ENCODE data around the gene C10orf120.

Gene C10orf120

GRCh38 chr10:122721111-122721510 lies 21.5 kb upstream of the C10orf120 start:
- Histone ChIP-seq H3K9ac (ENCODE audit: low read length) (no peak overlapping the region), H3K4me1 (ENCODE audit: control insufficient read depth, insufficient read depth, low read length) (no peaks in the 10 kb centered on the region), H3K4me3 (ENCODE audit: low read length) (no peak overlapping the region), H3K27me3 (ENCODE audit: control insufficient read depth, insufficient read depth, low read length) (no peaks in the 10 kb centered on the region), H3K27ac (ENCODE audit: low read depth, low read length) (no peak overlapping the region), H3K36me3 (ENCODE audit: control insufficient read depth, insufficient read depth, low read length) (no peaks in the 10 kb centered on the region)

DNA sequence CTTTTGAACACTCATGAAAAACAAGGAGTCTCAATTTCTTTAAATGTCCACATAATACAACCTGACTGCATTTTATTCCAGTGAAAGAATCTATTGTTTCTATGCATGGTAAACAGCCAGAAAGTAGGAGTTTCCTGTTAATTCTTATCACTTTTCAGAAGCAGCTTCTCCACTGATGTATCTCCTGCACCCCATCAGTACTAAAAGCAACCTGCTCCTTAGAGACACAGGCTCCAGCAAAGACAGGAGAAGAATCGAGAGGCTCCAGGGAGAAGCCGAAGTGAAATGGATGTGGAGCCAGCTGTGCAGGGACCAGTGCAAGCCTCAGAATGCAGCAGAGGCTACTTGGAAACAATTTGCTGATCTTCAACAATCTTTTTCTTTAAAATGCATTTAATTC lies 16.4 kb upstream of the C10orf120 start:
- Histone ChIP-seq H3K36me3 (ENCODE audit: control insufficient read depth, insufficient read depth, low read length) (no peaks in the 10 kb centered on the region), H3K9ac (ENCODE audit: low read length) (no peak overlapping the region), H3K27ac (ENCODE audit: low read depth, low read length) (no peak overlapping the region), H3K4me1 (ENCODE audit: control insufficient read depth, insufficient read depth, low read length) (no peaks in the 10 kb centered on the region), H3K27me3 (ENCODE audit: control insufficient read depth, insufficient read depth, low read length) (no peaks in the 10 kb centered on the region), H3K4me3 (ENCODE audit: low read length) (no peak overlapping the region)

- H3K4me3 ChIP-seq (ENCODE audit: low read length), result no peak overlapping the region
These were observed 15.9 kb upstream of the C10orf120 start for GRCh38 chr10:122715576-122715975.

DNA sequence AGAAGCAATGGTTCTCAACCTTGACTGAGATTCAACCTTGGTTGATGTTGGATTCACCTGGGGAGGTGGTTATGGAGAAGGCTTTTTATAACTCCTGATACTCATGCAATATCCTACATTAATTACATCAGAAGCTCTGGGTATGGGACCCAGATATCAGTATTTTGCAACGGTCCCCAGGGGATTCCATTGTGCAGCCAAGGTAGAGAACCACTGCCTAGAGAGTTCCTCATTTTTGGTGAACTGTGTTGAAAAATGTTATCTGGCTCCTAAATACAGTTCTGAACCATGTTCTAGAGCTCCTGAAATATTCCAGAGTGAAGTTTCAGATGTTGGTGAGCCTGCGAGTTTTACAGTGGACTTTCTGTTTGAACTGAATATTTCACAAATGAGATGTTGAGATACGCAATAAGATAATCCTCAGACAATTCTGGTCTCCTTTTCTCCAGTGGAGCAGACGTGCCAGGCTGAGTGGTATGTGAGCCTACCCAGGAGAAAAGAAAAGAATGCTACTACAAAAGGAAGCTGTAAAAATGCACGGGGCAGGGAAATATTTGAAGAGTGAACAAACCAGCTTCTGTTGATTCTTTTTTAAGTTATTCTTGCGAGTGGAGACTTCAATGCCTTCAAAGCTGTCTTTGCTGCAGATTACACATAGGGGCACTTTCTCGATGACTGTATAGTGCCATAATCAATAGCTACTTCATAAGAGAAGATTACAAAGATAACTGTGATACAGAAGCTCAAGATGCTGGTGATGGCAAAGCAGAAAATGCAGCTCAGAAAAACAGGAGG lies 13.6 kb upstream of the C10orf120 start:
- no peak overlapping the region for H3K27ac ChIP-seq (ENCODE audit: low read depth, low read length)
- H3K36me3 ChIP-seq (ENCODE audit: control insufficient read depth, insufficient read depth, low read length), result no peaks in the 10 kb centered on the region
- no peak overlapping the region for H3K9ac ChIP-seq (ENCODE audit: low read length)
- H3K4me1 ChIP-seq (ENCODE audit: control insufficient read depth, insufficient read depth, low read length), result no peaks in the 10 kb centered on the region
- no peak overlapping the region for H3K4me3 ChIP-seq (ENCODE audit: low read length)
- no peaks in the 10 kb centered on the region for H3K27me3 ChIP-seq (ENCODE audit: control insufficient read depth, insufficient read depth, low read length)

More at GRCh38 chr10:122715576-122715975, 15.9 kb upstream of the C10orf120 start:
- Histone ChIP-seq H3K4me1 (ENCODE audit: control insufficient read depth, insufficient read depth, low read length) (no peaks in the 10 kb centered on the region), H3K36me3 (ENCODE audit: control insufficient read depth, insufficient read depth, low read length) (no peaks in the 10 kb centered on the region), H3K27ac (ENCODE audit: low read depth, low read length) (no peak overlapping the region), H3K9ac (ENCODE audit: low read length) (no peak overlapping the region), H3K27me3 (ENCODE audit: control insufficient read depth, insufficient read depth, low read length) (no peaks in the 10 kb centered on the region)

DNA sequence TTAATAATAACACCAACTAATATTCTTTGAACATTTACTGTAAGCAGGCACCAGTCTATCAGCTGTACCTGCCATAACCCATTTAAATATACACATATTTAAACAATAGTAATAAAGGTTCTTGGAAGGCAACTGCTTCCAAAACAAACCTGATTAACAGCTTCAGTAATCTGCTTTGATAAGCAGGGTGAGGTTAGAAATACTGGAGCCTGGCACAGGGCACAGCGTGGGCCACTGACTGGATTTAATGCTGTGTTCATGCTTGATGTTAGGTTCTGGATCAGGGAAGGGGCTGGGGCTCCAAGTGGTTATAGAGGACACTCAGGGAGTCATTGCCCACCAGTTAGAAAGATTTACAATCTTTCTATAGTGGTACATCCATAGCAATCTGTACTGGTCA lies 10.9 kb upstream of the C10orf120 start:
- H3K36me3 ChIP-seq (ENCODE audit: control insufficient read depth, insufficient read depth, low read length), result no peaks in the 10 kb centered on the region
- H3K27me3 ChIP-seq (ENCODE audit: control insufficient read depth, insufficient read depth, low read length), result no peaks in the 10 kb centered on the region
- H3K27ac ChIP-seq (ENCODE audit: low read depth, low read length), result no peak overlapping the region
- no peak overlapping the region for H3K4me3 ChIP-seq (ENCODE audit: low read length)
- no peaks in the 10 kb centered on the region for H3K4me1 ChIP-seq (ENCODE audit: control insufficient read depth, insufficient read depth, low read length)
- no peak overlapping the region for H3K9ac ChIP-seq (ENCODE audit: low read length)

DNA sequence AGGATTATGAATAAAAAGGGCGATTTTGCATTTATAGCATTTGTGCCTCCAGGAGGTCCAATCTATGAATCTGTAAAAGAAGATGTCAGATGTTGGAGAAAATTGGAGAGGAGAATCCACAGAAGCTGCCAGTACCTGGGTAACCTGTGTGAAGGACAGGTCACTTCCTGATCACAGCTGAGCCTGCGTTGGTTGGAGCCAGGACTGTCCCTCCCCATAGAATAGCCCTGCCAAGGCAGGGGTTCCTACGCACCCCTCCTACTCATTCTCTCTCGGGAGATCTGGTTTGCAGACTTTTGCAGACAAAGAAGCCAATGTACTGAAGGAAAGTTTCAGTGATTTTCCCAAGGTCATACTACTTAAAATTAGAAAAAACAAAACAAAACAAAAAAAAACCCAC lies 10.3 kb upstream of the C10orf120 start:
- Histone ChIP-seq H3K36me3 (ENCODE audit: control insufficient read depth, insufficient read depth, low read length) (no peaks in the 10 kb centered on the region), H3K4me3 (ENCODE audit: low read length) (no peak overlapping the region), H3K27me3 (ENCODE audit: control insufficient read depth, insufficient read depth, low read length) (no peaks in the 10 kb centered on the region), H3K4me1 (ENCODE audit: control insufficient read depth, insufficient read depth, low read length) (no peaks in the 10 kb centered on the region), H3K9ac (ENCODE audit: low read length) (no peak overlapping the region), H3K27ac (ENCODE audit: low read depth, low read length) (no peak overlapping the region)

- H3K27me3 ChIP-seq (ENCODE audit: control insufficient read depth, insufficient read depth, low read length), result no peaks in the 10 kb centered on the region
- H3K4me1 ChIP-seq (ENCODE audit: control insufficient read depth, insufficient read depth, low read length), result no peaks in the 10 kb centered on the region
- H3K27ac ChIP-seq (ENCODE audit: low read depth, low read length), result no peak overlapping the region
- no peak overlapping the region for H3K4me3 ChIP-seq (ENCODE audit: low read length)
- no peaks in the 10 kb centered on the region for H3K36me3 ChIP-seq (ENCODE audit: control insufficient read depth, insufficient read depth, low read length)
- H3K9ac ChIP-seq (ENCODE audit: low read length), result no peak overlapping the region
These were observed 7.9 kb upstream of the C10orf120 start for GRCh38 chr10:122707535-122707934.

GRCh38 chr10:122706947-122707346 lies 7.3 kb upstream of the C10orf120 start:
- Histone ChIP-seq H3K9ac (ENCODE audit: low read length) (no peak overlapping the region), H3K4me3 (ENCODE audit: low read length) (no peak overlapping the region), H3K27ac (ENCODE audit: low read depth, low read length) (no peak overlapping the region), H3K36me3 (ENCODE audit: control insufficient read depth, insufficient read depth, low read length) (no peaks in the 10 kb centered on the region), H3K27me3 (ENCODE audit: control insufficient read depth, insufficient read depth, low read length) (no peaks in the 10 kb centered on the region), H3K4me1 (ENCODE audit: control insufficient read depth, insufficient read depth, low read length) (no peaks in the 10 kb centered on the region)

DNA sequence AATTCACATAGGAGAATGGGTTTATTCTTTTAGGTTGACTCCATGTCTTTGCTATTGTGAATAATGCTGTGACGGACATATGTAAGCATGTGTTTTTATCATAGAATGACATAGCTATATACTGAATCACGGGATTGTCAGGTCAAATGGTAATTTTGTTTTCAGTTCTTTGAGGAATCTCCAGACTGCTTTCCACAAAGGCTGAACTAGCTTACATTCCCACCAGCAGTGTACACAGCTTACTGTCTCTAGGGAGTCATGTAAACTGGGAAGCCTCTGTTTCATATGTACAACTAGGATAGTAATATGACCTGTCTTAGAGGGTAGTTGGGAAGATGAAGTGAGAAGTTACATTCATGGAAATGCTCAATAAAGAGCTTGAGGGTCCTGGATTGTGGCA lies 6.8 kb upstream of the C10orf120 start:
- no peaks in the 10 kb centered on the region for H3K4me1 ChIP-seq (ENCODE audit: control insufficient read depth, insufficient read depth, low read length)
- no peak overlapping the region for H3K27ac ChIP-seq (ENCODE audit: low read depth, low read length)
- H3K4me3 ChIP-seq (ENCODE audit: low read length), result no peak overlapping the region
- no peaks in the 10 kb centered on the region for H3K36me3 ChIP-seq (ENCODE audit: control insufficient read depth, insufficient read depth, low read length)
- no peak overlapping the region for H3K9ac ChIP-seq (ENCODE audit: low read length)
- H3K27me3 ChIP-seq (ENCODE audit: control insufficient read depth, insufficient read depth, low read length), result no peaks in the 10 kb centered on the region

GRCh38 chr10:122703483-122704448 lies 4.1 kb upstream of the C10orf120 start:
- Histone ChIP-seq H3K27ac (ENCODE audit: low read depth, low read length) (no peak overlapping the region), H3K27me3 (ENCODE audit: control insufficient read depth, insufficient read depth, low read length) (no peaks in the 10 kb centered on the region), H3K36me3 (ENCODE audit: control insufficient read depth, insufficient read depth, low read length) (no peaks in the 10 kb centered on the region), H3K4me1 (ENCODE audit: control insufficient read depth, insufficient read depth, low read length) (no peaks in the 10 kb centered on the region), H3K4me3 (ENCODE audit: low read length) (no peak overlapping the region), H3K9ac (ENCODE audit: low read length) (no peak overlapping the region)

- H3K27me3 ChIP-seq (ENCODE audit: control insufficient read depth, insufficient read depth, low read length), result no peaks in the 10 kb centered on the region
- H3K4me3 ChIP-seq (ENCODE audit: low read length), result no peak overlapping the region
- H3K4me1 ChIP-seq (ENCODE audit: control insufficient read depth, insufficient read depth, low read length), result no peaks in the 10 kb centered on the region
- H3K36me3 ChIP-seq (ENCODE audit: control insufficient read depth, insufficient read depth, low read length), result no peaks in the 10 kb centered on the region
- H3K9ac ChIP-seq (ENCODE audit: low read length), result no peak overlapping the region
- no peak overlapping the region for H3K27ac ChIP-seq (ENCODE audit: low read depth, low read length)
These were observed 2.6 kb upstream of the C10orf120 start for GRCh38 chr10:122702275-122702674.

DNA sequence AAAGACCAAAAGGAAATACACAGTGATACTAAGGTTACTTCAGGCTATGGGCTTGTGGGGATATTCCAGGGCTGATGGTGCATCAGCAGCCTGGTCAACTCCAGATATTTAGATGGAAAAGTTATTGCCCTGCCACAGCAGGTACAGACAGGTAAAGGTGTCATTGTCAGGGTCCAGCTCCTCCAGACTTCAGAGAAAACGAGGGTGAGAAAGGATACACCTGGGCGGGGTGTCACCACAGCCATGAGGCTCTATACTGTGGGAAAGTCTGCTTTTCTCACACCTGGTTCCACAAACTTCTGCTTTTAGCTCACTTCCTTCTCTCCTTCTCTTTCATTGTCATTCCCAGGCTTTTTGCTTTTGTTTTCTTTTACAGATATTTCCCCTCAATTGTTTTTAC lies 2.0 kb upstream of the C10orf120 start:
- H3K27me3 ChIP-seq (ENCODE audit: control insufficient read depth, insufficient read depth, low read length), result no peaks in the 10 kb centered on the region
- H3K4me3 ChIP-seq (ENCODE audit: low read length), result no peak overlapping the region
- no peak overlapping the region for H3K27ac ChIP-seq (ENCODE audit: low read depth, low read length)
- H3K4me1 ChIP-seq (ENCODE audit: control insufficient read depth, insufficient read depth, low read length), result no peaks in the 10 kb centered on the region
- no peak overlapping the region for H3K9ac ChIP-seq (ENCODE audit: low read length)
- no peaks in the 10 kb centered on the region for H3K36me3 ChIP-seq (ENCODE audit: control insufficient read depth, insufficient read depth, low read length)
